NT2/D1 (cell line): ENCODE results near the gene BABAM1.

Source experiments
- DNase-seq: peaks from one replicate; pipeline ENCODE4 v3.0.0-alpha.2; 2011; ENCODE audit warnings: low read depth, low spot score
- H3K27me3 ChIP-seq: 2 replicates; pipeline ENCODE4 v1.6.0; 2011; ENCODE audit warnings: mild to moderate bottlenecking; ENCODE audit not compliant: insufficient read length, insufficient read depth
- H3K36me3 ChIP-seq: 2 replicates; pipeline ENCODE4 v1.6.1; 2011; ENCODE audit warnings: mild to moderate bottlenecking, low read length, mixed read lengths; ENCODE audit not compliant: insufficient read depth, insufficient read length
- H3K4me1 ChIP-seq: 2 replicates; pipeline ENCODE4 v1.5.1; 2011; ENCODE audit not compliant: insufficient read depth, insufficient read length
- H3K4me3 ChIP-seq: 2 replicates; pipeline ENCODE4 v1.5.1; 2011; ENCODE audit warnings: low read depth; ENCODE audit not compliant: insufficient read length
- H3K9ac ChIP-seq: 2 replicates; pipeline ENCODE4 v1.6.0; 2011; ENCODE audit warnings: low read depth; ENCODE audit not compliant: insufficient read length
- H3K9me3 ChIP-seq: 2 replicates; pipeline ENCODE4 v1.5.1; 2011; ENCODE audit warnings: mild to moderate bottlenecking, low read length; ENCODE audit not compliant: insufficient read depth
- SUZ12 ChIP-seq: IDR thresholded peaks from 2 replicates; pipeline ENCODE4 v1.6.1; 2011; ENCODE audit not compliant: insufficient read length, insufficient read depth; ENCODE audit errors: extremely low read depth
- YY1 ChIP-seq: IDR thresholded peaks from 2 replicates; pipeline ENCODE4 v1.6.1; 2011; ENCODE audit not compliant: insufficient read length, insufficient read depth
- ZNF274 ChIP-seq: IDR thresholded peaks from 2 replicates; pipeline ENCODE4 v1.6.1; 2011; ENCODE audit warnings: mild to moderate bottlenecking, low read depth, low read length

Gene BABAM1

DNA sequence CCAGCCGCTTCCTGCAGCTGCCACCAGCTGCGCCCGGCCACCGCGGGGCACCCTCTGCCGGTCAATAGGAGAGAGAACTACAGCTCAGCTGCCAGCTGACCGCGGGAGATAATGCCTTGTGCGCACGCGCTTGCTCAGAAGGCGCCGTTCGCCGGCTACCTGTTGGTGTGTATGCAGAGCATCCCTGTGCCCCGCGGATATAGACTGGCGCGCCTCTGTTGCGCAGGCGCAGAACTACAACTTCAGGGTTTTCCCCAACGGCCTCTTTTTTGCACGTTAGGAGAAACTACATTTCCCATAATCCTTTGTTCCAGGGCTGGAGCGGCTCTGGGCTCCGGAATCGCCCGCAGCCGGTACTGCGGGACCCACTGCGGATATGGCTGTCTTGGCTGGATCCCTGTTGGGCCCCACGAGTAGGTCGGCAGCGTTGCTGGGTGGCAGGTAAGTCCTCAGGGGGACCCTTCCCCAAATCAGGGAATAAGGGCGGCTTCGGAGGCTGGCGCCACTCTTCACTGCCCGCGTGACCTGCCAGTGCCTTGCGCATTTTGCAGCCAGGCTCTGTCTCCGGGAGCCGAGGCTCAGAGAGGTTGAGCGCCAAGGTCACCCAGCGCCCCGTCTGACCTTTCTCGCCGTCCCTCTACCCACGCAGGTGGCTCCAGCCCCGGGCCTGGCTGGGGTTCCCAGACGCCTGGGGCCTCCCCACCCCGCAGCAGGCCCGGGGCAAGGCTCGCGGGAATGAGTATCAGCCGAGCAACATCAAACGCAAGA lies 38.5 kb downstream of the BABAM1 start, which contains the start of gene MRPL34:
MRPL34 (plus strand) TSS at position 356 of the 768 bp plus-strand sequence; CDS start at position 377, 21 bp downstream.
- H3K4me1 ChIP-seq = peaks cover 13% of the 10 kb centered on the region
- peaks cover 18% of the 10 kb centered on the region for H3K36me3 ChIP-seq
- peak; percentile 99 for DNase-seq
- no peaks in the 10 kb centered on the region for H3K27me3 ChIP-seq
- H3K4me3 ChIP-seq = peak within 1 kb of the TSS; percentile 93
- peak within 1 kb of the TSS; percentile 96 for H3K9ac ChIP-seq
- TF ChIP-seq SUZ12 = no peak
- TF ChIP-seq YY1 = no peak
- no peak for TF ChIP-seq ZNF274
- H3K9me3 ChIP-seq = no peaks in the 10 kb centered on the region

DNA sequence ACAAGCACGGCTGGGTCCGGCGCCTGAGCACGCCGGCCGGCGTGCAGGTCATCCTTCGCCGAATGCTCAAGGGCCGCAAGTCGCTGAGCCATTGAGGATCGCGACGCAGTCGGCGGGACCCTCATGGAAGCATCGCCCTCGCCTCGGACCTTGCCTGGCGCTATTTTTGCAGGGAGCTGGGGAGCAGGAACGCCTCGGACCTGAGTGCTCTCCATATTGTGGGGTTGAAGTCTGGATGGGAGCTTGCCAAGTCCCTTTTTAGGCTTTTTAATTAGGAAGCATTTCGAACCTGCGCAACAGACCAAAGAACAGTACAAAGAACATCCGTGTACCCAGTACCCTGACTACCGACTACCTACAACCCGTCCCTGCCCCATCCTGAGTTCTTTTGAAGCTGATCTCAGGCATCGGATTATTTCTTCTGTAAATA lies 39.1 kb downstream of the BABAM1 start:
- H3K4me3 ChIP-seq = peak overlapping the region; percentile 93
- H3K36me3 ChIP-seq = peaks cover 16% of the 10 kb centered on the region
- H3K27me3 ChIP-seq = no peaks in the 10 kb centered on the region
- peak overlapping the region; percentile 96 for H3K9ac ChIP-seq
- no peak for DNase-seq
- TF ChIP-seq SUZ12 (no peak), YY1 (no peak), ZNF274 (no peak)
- H3K9me3 ChIP-seq = no peaks in the 10 kb centered on the region
- H3K4me1 ChIP-seq = peaks cover 13% of the 10 kb centered on the region

DNA sequence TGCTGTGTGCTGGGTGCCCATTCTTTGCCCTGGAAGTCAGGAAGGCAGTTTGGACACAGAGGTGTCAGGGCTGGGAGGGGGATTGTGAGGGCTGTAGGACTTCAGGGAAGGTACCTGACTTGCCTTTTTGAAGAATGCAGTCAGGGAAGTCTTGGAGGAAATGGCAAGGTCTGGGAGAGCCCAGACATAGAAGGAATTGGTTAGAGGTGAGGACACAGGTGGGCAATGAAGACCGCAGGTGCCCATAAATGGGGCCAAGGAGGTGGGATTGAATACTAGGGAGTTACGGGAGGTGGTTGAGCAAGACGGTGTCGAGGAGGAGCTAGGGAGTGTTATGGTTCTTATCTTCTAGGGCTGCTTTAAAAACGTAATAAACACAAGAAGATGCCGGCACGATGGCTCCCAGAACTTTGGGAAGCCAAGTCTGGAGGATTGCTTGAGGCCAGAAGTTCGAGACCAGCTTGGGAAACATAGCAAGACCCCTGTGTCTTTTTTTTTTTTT lies 40.7 kb downstream of the BABAM1 start:
- Histone ChIP-seq H3K4me1 (peaks cover 23% of the 10 kb centered on the region), H3K9ac (no peak overlapping the region), H3K36me3 (peaks cover 16% of the 10 kb centered on the region), H3K4me3 (no peak overlapping the region), H3K27me3 (no peaks in the 10 kb centered on the region), H3K9me3 (no peaks in the 10 kb centered on the region)
- DNase-seq = no peak
- no peak for TF ChIP-seq YY1
- TF ChIP-seq SUZ12 = no peak
- no peak for TF ChIP-seq ZNF274

DNA sequence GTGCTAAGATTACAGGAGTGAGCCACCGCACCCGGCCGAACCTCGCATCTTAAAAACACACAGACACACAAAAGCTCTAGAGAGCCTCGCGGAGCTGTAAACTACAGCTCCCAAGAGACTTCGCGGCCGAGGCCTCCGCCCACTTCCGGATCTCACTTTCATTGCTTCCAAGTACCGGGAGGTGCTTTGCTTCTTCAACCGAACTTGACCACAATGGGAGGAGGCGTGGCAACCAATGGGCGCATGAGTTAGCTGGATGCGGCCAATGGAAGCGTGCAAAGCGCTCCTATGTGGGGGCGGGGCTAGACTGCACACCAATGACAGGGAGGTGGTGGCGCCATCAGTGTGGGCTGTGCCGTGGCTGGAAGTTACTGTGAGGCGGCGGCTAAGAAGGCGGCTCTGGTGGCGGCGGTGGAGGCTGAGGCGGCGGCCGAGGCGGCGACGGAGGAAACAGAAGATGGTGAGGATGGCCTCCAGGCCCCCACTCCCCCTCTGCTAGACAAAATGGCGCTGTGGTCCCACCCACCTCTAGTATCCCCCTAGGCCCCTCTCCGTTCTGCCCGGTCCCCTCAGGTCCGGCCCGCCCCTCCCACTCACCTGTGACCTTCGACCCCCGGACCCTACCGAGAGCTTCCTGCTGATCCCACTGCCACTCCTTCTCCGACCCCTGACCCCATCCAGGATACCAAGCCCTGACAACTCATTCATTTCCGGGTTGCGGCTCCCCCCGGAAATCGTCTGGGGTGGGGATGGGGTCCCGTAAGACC lies 42.1 kb downstream of the BABAM1 start, which contains the start of gene DDA1:
DDA1 (plus strand) TSS at position 366 of the 767 bp plus-strand sequence; CDS start at position 458, 92 bp downstream.
- H3K36me3 ChIP-seq = peaks cover 30% of the 10 kb centered on the region
- peak; percentile 100 for DNase-seq
- peak within 1 kb of the TSS; percentile 89 for H3K9ac ChIP-seq
- peak within 1 kb of the TSS; percentile 78 for H3K4me3 ChIP-seq
- no peaks in the 10 kb centered on the region for H3K27me3 ChIP-seq
- peaks cover 25% of the 10 kb centered on the region for H3K4me1 ChIP-seq
- H3K9me3 ChIP-seq = no peaks in the 10 kb centered on the region
- TF ChIP-seq SUZ12 = no peak
- TF ChIP-seq YY1 = no peak
- TF ChIP-seq ZNF274 = no peak

DNA sequence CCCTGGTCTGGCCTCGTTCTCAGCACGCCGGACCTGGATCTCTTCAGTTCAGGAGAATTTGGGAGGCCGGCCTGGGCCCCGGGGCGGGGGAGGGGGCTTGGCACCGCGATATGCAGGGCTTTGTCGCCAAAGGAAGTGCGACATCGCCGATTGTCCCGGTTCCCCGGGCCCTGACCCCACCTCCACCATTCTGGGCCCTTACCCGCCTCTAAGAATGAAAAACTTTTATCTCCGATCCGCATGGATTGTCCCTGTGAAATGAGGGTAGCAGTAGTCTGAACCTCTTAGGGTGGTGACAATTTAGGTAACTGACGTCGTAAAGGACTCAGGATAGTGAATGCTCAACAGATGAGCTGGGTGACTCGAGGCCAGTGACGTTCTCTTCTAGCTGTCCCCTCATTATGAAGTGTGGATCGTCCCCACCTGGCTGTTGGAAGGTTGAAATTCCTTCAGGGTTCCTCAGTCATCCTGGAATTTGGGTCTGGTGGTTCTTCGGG lies 42.8 kb downstream of the BABAM1 start:
- H3K9me3 ChIP-seq = no peaks in the 10 kb centered on the region

DNA sequence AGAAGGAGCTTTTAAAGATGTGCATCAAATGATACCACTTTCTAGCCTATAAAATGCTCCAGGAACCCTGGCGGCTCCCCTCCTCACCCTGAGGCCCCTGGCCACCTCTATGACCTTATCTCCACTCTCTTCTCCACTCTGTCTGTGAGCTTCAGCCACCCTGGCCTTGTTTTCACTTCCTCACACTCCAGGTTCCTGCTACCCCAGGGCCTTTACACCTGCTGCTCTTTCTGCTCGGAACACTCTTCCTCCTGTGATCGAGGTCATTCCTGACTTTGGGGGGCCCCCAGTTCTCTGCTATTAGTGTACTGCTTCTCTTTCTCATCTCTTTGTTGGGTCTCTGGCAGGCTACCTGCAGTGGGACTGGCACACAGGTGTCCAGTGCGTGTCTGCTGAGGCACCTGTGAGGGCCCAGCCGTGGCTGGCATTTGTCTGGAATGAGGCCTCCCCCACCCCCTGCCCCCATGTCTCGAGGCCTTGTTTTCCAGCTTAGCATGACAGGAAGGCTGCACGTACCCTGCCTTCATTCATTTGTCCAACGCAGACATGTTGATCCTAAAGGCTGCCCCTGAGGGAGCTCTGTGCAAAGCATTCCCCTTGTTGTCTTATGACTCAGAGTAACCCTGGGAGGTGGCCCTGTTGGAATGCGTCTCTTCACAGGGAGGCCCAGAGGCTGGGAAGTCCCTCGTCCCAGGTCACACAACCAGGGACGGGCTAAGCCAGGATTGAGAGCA lies 44.4 kb downstream of the BABAM1 start:
- no peaks in the 10 kb centered on the region for H3K27me3 ChIP-seq
- no peak overlapping the region for H3K4me3 ChIP-seq
- H3K9ac ChIP-seq = peak overlapping the region; percentile 62
- H3K4me1 ChIP-seq = peaks cover 23% of the 10 kb centered on the region
- peaks cover 47% of the 10 kb centered on the region for H3K36me3 ChIP-seq
- TF ChIP-seq SUZ12 (no peak), ZNF274 (no peak), YY1 (no peak)
- no peak for DNase-seq
- H3K9me3 ChIP-seq = no peaks in the 10 kb centered on the region

More for the DNA sequence above, 42.8 kb downstream of the BABAM1 start:
- Histone ChIP-seq H3K36me3 (peaks cover 35% of the 10 kb centered on the region), H3K4me3 (peak overlapping the region; percentile 78), H3K4me1 (peaks cover 23% of the 10 kb centered on the region), H3K27me3 (no peaks in the 10 kb centered on the region), H3K9ac (peak overlapping the region; percentile 89)
- TF ChIP-seq SUZ12 (no peak), YY1 (no peak)
- DNase-seq = no peak
